Brain microvascular endothelial cell (primary cell): ENCODE measurements around the gene NOL3.

ENCODE experiments used
- DNase-seq: peaks from one replicate; pipeline ENCODE4 v3.0.0-alpha.2; 2020
- H3K27ac ChIP-seq: fragments of 250-450 bp; sonication (Bioruptor Pico); 2 replicates; pipeline ENCODE4 v1.5.1; 2020; ENCODE audit warnings: mild to moderate bottlenecking, moderate library complexity
- H3K27me3 ChIP-seq: fragments of 250-450 bp; sonication (Bioruptor Pico); replicated peaks from 2 replicates; pipeline ENCODE4 v1.5.1; 2020; ENCODE audit warnings: mild to moderate bottlenecking
- H3K36me3 ChIP-seq: fragments of 250-450 bp; sonication (Bioruptor Pico); replicated peaks from 2 replicates; pipeline ENCODE4 v1.5.1; 2020; ENCODE audit warnings: mild to moderate bottlenecking
- H3K4me3 ChIP-seq: 2 replicates; pipeline ENCODE4 v1.5.1; 2011; ENCODE audit warnings: low read depth, mild to moderate bottlenecking, control low read depth, low read length, moderate library complexity
- CTCF ChIP-seq: IDR thresholded peaks from 2 replicates; pipeline ENCODE4 v1.5.1; 2011; ENCODE audit warnings: low read depth, mild to moderate bottlenecking, moderate library complexity, low read length, control low read depth, inconsistent platforms; ENCODE audit errors: missing control alignments
- in situ Hi-C: cut with HindIII; loops from 2 replicates; pipeline ENCODE4 v1.10.0; 2017; ENCODE audit warnings: low sequenced_read_pairs, low pct_ligation_motif_present

Gene NOL3

DNA sequence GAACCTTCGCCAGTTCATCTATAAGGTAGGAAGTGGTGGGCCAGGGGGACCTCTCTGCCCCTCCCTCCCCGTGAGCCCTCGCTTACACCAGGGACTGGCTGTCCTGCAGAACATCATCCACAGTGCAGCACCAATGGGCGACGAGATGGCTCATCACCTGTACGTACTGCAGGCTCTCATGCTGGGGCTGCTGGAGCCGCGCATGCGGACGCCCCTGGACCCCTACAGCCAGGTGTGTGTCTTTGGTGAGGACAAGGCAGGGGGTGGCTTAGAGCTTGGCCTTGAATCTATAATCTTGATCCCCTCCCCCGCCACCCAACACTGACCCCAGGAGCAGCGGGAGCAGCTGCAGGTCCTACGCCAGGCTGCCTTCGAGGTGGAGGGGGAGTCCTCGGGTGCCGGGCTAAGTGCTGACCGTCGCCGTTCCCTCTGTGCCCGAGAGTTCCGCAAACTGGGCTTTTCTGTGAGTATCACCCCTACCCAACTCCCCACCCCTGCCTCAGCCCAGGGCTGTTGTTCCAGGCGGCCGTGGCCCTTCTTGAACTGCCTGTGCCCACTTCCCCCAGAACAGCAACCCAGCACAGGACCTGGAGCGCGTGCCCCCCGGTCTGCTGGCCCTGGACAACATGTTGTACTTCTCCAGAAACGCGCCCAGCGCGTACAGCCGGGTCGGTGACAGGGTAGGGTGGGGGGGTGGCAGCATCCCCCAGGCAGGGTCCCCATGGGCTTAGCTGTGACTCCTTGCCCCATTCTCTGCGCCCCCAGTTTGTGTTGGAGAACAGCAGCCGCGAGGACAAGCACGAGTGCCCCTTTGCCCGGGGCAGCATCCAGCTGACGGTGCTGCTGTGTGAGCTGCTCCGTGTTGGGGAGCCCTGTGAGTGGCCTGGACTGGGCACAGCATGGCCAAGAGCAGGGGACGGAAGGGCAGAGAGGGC, 31.3 kb downstream of the NOL3 start:
- H3K36me3 ChIP-seq, result peaks cover 39% of the 10 kb centered on the region
- no peak for TF ChIP-seq CTCF
- in situ Hi-C loops, result no loop called here
- H3K27me3 ChIP-seq, result no peaks in the 10 kb centered on the region
- no peak overlapping the region for H3K27ac ChIP-seq
- DNase-seq, result no peak
- no peak overlapping the region for H3K4me3 ChIP-seq

DNA sequence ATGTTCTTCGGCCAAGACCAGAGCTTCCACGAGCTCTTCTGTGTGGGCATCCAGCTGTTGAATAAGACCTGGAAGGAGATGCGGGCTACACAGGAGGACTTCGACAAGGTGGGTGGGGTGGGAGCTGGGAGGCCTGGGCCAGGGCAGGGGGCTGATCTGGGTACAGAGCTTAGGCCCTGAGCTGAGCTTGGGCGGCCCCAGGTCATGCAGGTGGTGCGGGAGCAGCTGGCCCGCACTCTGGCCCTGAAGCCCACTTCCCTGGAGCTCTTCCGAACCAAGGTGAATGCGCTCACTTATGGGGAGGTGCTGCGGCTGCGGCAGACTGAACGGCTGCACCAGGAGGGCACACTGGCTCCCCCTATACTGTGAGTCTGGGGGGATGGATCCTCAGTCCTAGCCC, 32.1 kb downstream of the NOL3 start:
- no peak for TF ChIP-seq CTCF
- in situ Hi-C loops, result no loop called here
- DNase-seq, result no peak
- Histone ChIP-seq H3K36me3 (peaks cover 31% of the 10 kb centered on the region), H3K27me3 (no peaks in the 10 kb centered on the region), H3K4me3 (no peak overlapping the region), H3K27ac (no peak overlapping the region)

GRCh38 chr16:67202956-67203493, 32.7 kb downstream of the NOL3 start:
- DNase-seq, result no peak
- in situ Hi-C loops, result no loop called here
- peaks cover 25% of the 10 kb centered on the region for H3K36me3 ChIP-seq
- TF ChIP-seq CTCF, result no peak
- no peak overlapping the region for H3K27ac ChIP-seq
- H3K4me3 ChIP-seq, result no peak overlapping the region
- no peaks in the 10 kb centered on the region for H3K27me3 ChIP-seq

GRCh38 chr16:67204076-67204475, 33.7 kb downstream of the NOL3 start:
- Histone ChIP-seq H3K36me3 (peaks cover 20% of the 10 kb centered on the region), H3K27ac (no peak overlapping the region), H3K4me3 (no peak overlapping the region), H3K27me3 (no peaks in the 10 kb centered on the region)
- DNase-seq, result no peak
- TF ChIP-seq CTCF, result no peak
- in situ Hi-C loops, result no loop called here

- TF ChIP-seq CTCF, result no peak
- H3K4me3 ChIP-seq, result no peak overlapping the region
- H3K27me3 ChIP-seq, result no peaks in the 10 kb centered on the region
- H3K27ac ChIP-seq, result no peak overlapping the region
- peaks cover 17% of the 10 kb centered on the region for H3K36me3 ChIP-seq
- no peak for DNase-seq
- in situ Hi-C loops, result no loop called here
These were observed 35.9 kb downstream of the NOL3 start for GRCh38 chr16:67206129-67206837.
